Measurements from ENCODE around the gene NCAPD3. TPM values are rescaled to one million over a fixed set of nuclear protein-coding genes. Genes with fewer than 3 reads are reported as not detected.

Gene NCAPD3
- total and polyA plus RNA-seq, 2 of the 13 experiments (the other 11 are each of a cell fraction or from before 2014, with no cell fraction given), result 20.7 to 25.6 TPM

- intact Hi-C loops (cut with micrococcal nuclease; ENCODE audit: unreplicated experiment) (no loop called here), in situ Hi-C loops (cut with HindIII; ENCODE audit: extremely low pct_ligation_motif_present, low pct_unique_long_range_greater_than_20kb) (no loop called here)
- ChIA-PET POLR2A (interaction anchor here (1.3 kb wide), 1 partner anchor 27 kb away, joined by 3 read pairs; the partner anchor contains the start of gene NCAPD3), CTCF (ENCODE audit: low intra/inter-chr PET ratio, low total read pairs) (no interaction called here)
- 89% methylated on average over 2 of the region's 2 CpGs for WGBS (ENCODE audit: low lambda C conversion rate)
- no peak overlapping the region for H3K9ac ChIP-seq (ENCODE audit: insufficient read depth, low read depth, low read length)
- H3K4me2 ChIP-seq (ENCODE audit: low read depth, low read length), result no peak overlapping the region
- DNase-seq (ENCODE audit: low spot score) (no peak), FAIRE-seq (no peak), ATAC-seq (no peak)
- no peak overlapping the region for H3K27ac ChIP-seq (ENCODE audit: extremely low read length, insufficient read depth, low read length)
- BruUV-seq (replicated peaks), result no TSS peak
- no peaks in the 10 kb centered on the region for H3K27me3 ChIP-seq (ENCODE audit: control insufficient read depth in 1 of 2, insufficient read depth in 2 of 2, low read length in 2 of 2)
- H3K4me3 ChIP-seq (replicated peaks in 1 of 3; ENCODE audit: insufficient read depth in 1 of 3, low read depth in 2 of 3, low read length in 3 of 3), result no peak overlapping the region
- H3K36me3 ChIP-seq (replicated peaks in 1 of 2; ENCODE audit: control insufficient read depth in 1 of 2, insufficient read depth in 2 of 2, low read length in 2 of 2), result peaks cover 8 to 45% of the 10 kb centered on the region in 2 experiments
- peaks cover 24% of the 10 kb centered on the region for H3K4me1 ChIP-seq (ENCODE audit: insufficient read depth, low read length)
- H3K9me3 ChIP-seq (ENCODE audit: low read length), result no peaks in the 10 kb centered on the region
- TF ChIP-seq POGZ (CRISPR knock-in tag; IDR thresholded peaks at IDR 0.05) (no peak), SNAPC5 (CRISPR knock-in tag; IDR thresholded peaks at IDR 0.05; ENCODE audit: borderline replicate concordance) (no peak), POGK (CRISPR knock-in tag; conservative IDR thresholded peaks at IDR 0.05) (no peak), ZNF34 (CRISPR knock-in tag; IDR thresholded peaks at IDR 0.05; ENCODE audit: borderline replicate concordance) (no peak), HDAC1 (CRISPR knock-in tag; IDR thresholded peaks at IDR 0.05) (no peak), HOXD1 (CRISPR knock-in tag; IDR thresholded peaks at IDR 0.05) (no peak), ZNF510 (CRISPR knock-in tag; IDR thresholded peaks at IDR 0.05; ENCODE audit: low read depth) (no peak), ZNF546 (CRISPR knock-in tag; conservative IDR thresholded peaks at IDR 0.05) (no peak)
- H4K20me1 ChIP-seq (ENCODE audit: insufficient read depth, low read length), result no peaks in the 10 kb centered on the region
- peaks cover 21% of the 10 kb centered on the region for H3K79me2 ChIP-seq (ENCODE audit: insufficient read depth, low read length)
- no peak overlapping the region for H2AFZ ChIP-seq (ENCODE audit: low read length)
Measured at GRCh38 chr11:134250675-134251074, 26.9 kb upstream of the NCAPD3 start.
